Right ventricle myocardium superior (tissue), 1 donor: ENCODE data around the gene RAB15. TPM values are rescaled to one million over a fixed set of nuclear protein-coding genes. Genes with fewer than 3 reads are reported as not detected.

Source experiments
- total RNA-seq: library from RNA; stranded (reverse); fragmentation: NEBNext Ultra II Directional; extraction: Animal tissue kit (Norgen Biotek cat#: 25700); gene quantifications from one replicate; pipeline ENCODE4 v1.2.1, GENCODE V29; 2021
- donor health status: DM: no; HTN: yes; CAD: no; lungs with severe emphysema.

Gene RAB15
- total RNA-seq, 1 donor from 2014 or later = 7.5 TPM

Other genes starting within 250 kb of the RAB15 start
- gene SPTB, start 92.4 kb downstream of the RAB15 start, total RNA-seq = 70.8 TPM
- gene CHURC1, start 57.9 kb downstream of the RAB15 start, total RNA-seq = 107 TPM
- gene GPX2, start 29.6 kb downstream of the RAB15 start, total RNA-seq = not detected
- gene FNTB, start 14.6 kb upstream of the RAB15 start, total RNA-seq = 15.8 TPM
- 85.2 TPM for gene MAX, start 130.2 kb upstream of the RAB15 start, total RNA-seq